Small intestine (tissue), 7 donors: Measurements from ENCODE around the gene MISP. TPM values are rescaled to one million over a fixed set of nuclear protein-coding genes. Genes with fewer than 3 reads are reported as not detected.

Source experiments
- DNase-seq, 2 donors: peaks; one replicate each; pipeline versions ENCODE4 v3.0.0 to v3.0.0-alpha.2; 2013
- FAIRE-seq: peaks from 2 replicates; lab custom pipeline; 2012; peaks lifted over from hg19 to GRCh38; lab: Jason Lieb, UNC
- H3K27ac ChIP-seq, 3 donors: one replicate each; pipeline ENCODE4 v1.5.1; 2013; ENCODE audit warnings: low read length in 2 of 3, mild to moderate bottlenecking in 2 of 3, control low read depth in 1 of 3, inconsistent platforms in 1 of 3, low read depth in 1 of 3, moderate library complexity in 1 of 3
- H3K27me3 ChIP-seq, 3 donors: one replicate each; pipeline ENCODE4 v1.6.1; 2013; ENCODE audit warnings: low read length in 3 of 3, inconsistent platforms in 1 of 3; ENCODE audit not compliant: control insufficient read depth in 3 of 3, insufficient read depth in 3 of 3
- H3K36me3 ChIP-seq, 3 donors: one replicate each; pipeline ENCODE4 v1.6.1; 2013; ENCODE audit warnings: low read length in 3 of 3, inconsistent platforms in 1 of 3, low read depth in 1 of 3, mild to moderate bottlenecking in 1 of 3, moderate library complexity in 1 of 3; ENCODE audit not compliant: control insufficient read depth in 3 of 3, insufficient read depth in 2 of 3
- H3K4me1 ChIP-seq, 3 donors: one replicate each; pipeline ENCODE4 v1.6.1; 2013; ENCODE audit warnings: low read length in 2 of 3, inconsistent platforms in 1 of 3, low read depth in 1 of 3, mild to moderate bottlenecking in 1 of 3, moderate library complexity in 1 of 3; ENCODE audit not compliant: control insufficient read depth in 3 of 3, insufficient read depth in 2 of 3
- H3K4me3 ChIP-seq, 3 donors: one replicate each; pipeline ENCODE4 v1.5.1; 2013; ENCODE audit warnings: low read length in 3 of 3, control low read depth in 1 of 3, inconsistent platforms in 1 of 3, low read depth in 1 of 3, mild to moderate bottlenecking in 1 of 3, moderate library complexity in 1 of 3
- H3K9me3 ChIP-seq, 2 donors: one replicate each; pipeline ENCODE4 v1.6.1; 2013; ENCODE audit warnings: low read depth in 1 of 2, low read length in 1 of 2; ENCODE audit not compliant: control insufficient read depth in 2 of 2, insufficient read depth in 1 of 2
- WGBS, 3 donors: extraction: QIAGEN DNeasy Blood & Tissue Kit; methylation state at CpG; one replicate each; pipeline ENCODE4 v1.1.7; 2013; 5-methylcytosine and 5-hydroxymethylcytosine counted together
- polyA plus RNA-seq, 4 donors: library from polyadenylated mRNA; stranded (reverse) in 3 of 4; unstranded in 1 of 4; fragments of 200-250 nt in 3 of 4; fragments of 120-200 nt in 1 of 4; gene quantifications; one replicate each; pipeline versions ENCODE4 v1.2.1 to v1.2.3, GENCODE V29; 2013
- donor health status: healthy with polysubstance abuse.
- donor health status: control.
- donor health status: control.
- donor health status: Bipolar disorder and iron deficiency.
- donor health status: healthy.

MISP gene
- polyA plus RNA-seq, 4 donors: 189 to 644 (median 383) TPM

- DNase-seq (peak; percentile 34 to 48), FAIRE-seq (no peak)
- Histone ChIP-seq H3K36me3 (peaks cover 0 to 61% (median 23%) of the 10 kb centered on the region in 3 donors), H3K27me3 (no peaks in the 10 kb centered on the region), H3K4me3 (no peak overlapping the region), H3K4me1 (no peaks in the 10 kb centered on the region), H3K9me3 (peaks cover 0 to 4% of the 10 kb centered on the region in 2 donors), H3K27ac (no peak overlapping the region)
- WGBS, 3 donors: 56 to 81% (median 72%) methylated on average over 7 of the region's 7 CpGs
Measured at GRCh38 chr19:765179-765738, 14.3 kb downstream of the MISP start.

GRCh38 chr19:768424-768823 lies 17.5 kb downstream of the MISP start:
- H3K4me3 ChIP-seq: no peak overlapping the region
- 61 to 84% (median 74%) methylated on average over 14 of the region's 14 CpGs for WGBS, 3 donors
- peaks cover 0 to 31% (median 12%) of the 10 kb centered on the region in 3 donors for H3K36me3 ChIP-seq
- no peak overlapping the region for H3K27ac ChIP-seq
- FAIRE-seq (no peak), DNase-seq (no peak)
- no peaks in the 10 kb centered on the region for H3K4me1 ChIP-seq
- H3K27me3 ChIP-seq: no peaks in the 10 kb centered on the region
- H3K9me3 ChIP-seq: no peaks in the 10 kb centered on the region

- WGBS, 3 donors: 60 to 79% (median 69%) methylated on average over 5 to 6 of the region's 6 CpGs
- Histone ChIP-seq H3K4me3 (no peak overlapping the region), H3K4me1 (no peaks in the 10 kb centered on the region), H3K9me3 (no peaks in the 10 kb centered on the region), H3K36me3 (peaks cover 0 to 19% (median 2%) of the 10 kb centered on the region in 3 donors), H3K27me3 (no peaks in the 10 kb centered on the region), H3K27ac (no peak overlapping the region)
- FAIRE-seq: no peak
- DNase-seq: no peak
Measured at GRCh38 chr19:769616-770015, 18.7 kb downstream of the MISP start.

- H3K9me3 ChIP-seq: no peaks in the 10 kb centered on the region
- DNase-seq: no peak
- H3K4me3 ChIP-seq: no peak overlapping the region
- no peak overlapping the region for H3K27ac ChIP-seq
- FAIRE-seq: no peak
- no peaks in the 10 kb centered on the region for H3K27me3 ChIP-seq
- peaks cover 0 to 4% (median 0%) of the 10 kb centered on the region in 3 donors for H3K36me3 ChIP-seq
- no peaks in the 10 kb centered on the region for H3K4me1 ChIP-seq
- WGBS, 3 donors: 5 to 16% (median 8%) methylated on average over 6 of the region's 6 CpGs
Measured at GRCh38 chr19:771332-771785, 20.4 kb downstream of the MISP start.

GRCh38 chr19:772063-772462 lies 21.2 kb downstream of the MISP start:
- no peak overlapping the region for H3K4me3 ChIP-seq
- FAIRE-seq (no peak), DNase-seq (no peak)
- H3K9me3 ChIP-seq: no peaks in the 10 kb centered on the region
- peaks cover 0 to 2% (median 0%) of the 10 kb centered on the region in 3 donors for H3K36me3 ChIP-seq
- H3K4me1 ChIP-seq: no peaks in the 10 kb centered on the region
- no peak overlapping the region for H3K27ac ChIP-seq
- 71 to 85% (median 83%) methylated on average over 5 of the region's 5 CpGs for whole genome bisulfite sequencing, 3 donors
- no peaks in the 10 kb centered on the region for H3K27me3 ChIP-seq

- Histone ChIP-seq H3K27ac (no peak overlapping the region), H3K9me3 (no peaks in the 10 kb centered on the region), H3K4me3 (no peak overlapping the region), H3K4me1 (no peaks in the 10 kb centered on the region), H3K36me3 (peaks cover 0 to 2% (median 0%) of the 10 kb centered on the region in 3 donors), H3K27me3 (no peaks in the 10 kb centered on the region)
- no peak for DNase-seq
- 76 to 84% (median 80%) methylated on average over 18 of the region's 18 CpGs for WGBS, 3 donors
- FAIRE-seq: no peak
Measured at GRCh38 chr19:772730-773436, 22.0 kb downstream of the MISP start.

GRCh38 chr19:776549-776948 lies 25.6 kb downstream of the MISP start:
- no peak for FAIRE-seq
- 84 to 88% (median 87%) methylated on average over 18 of the region's 18 CpGs for WGBS, 3 donors
- H3K27ac ChIP-seq: no peak overlapping the region
- no peaks in the 10 kb centered on the region for H3K27me3 ChIP-seq
- H3K36me3 ChIP-seq: no peaks in the 10 kb centered on the region
- peaks cover 0 to 14% (median 0%) of the 10 kb centered on the region in 3 donors for H3K4me1 ChIP-seq
- no peaks in the 10 kb centered on the region for H3K9me3 ChIP-seq
- no peak for DNase-seq
- no peak overlapping the region for H3K4me3 ChIP-seq

- H3K27ac ChIP-seq: peak overlapping the region in 1 of 3 donors; percentile 6
- no peaks in the 10 kb centered on the region for H3K36me3 ChIP-seq
- H3K9me3 ChIP-seq: no peaks in the 10 kb centered on the region
- no peaks in the 10 kb centered on the region for H3K27me3 ChIP-seq
- DNase-seq (peak in 1 of 2 donors; percentile 59), FAIRE-seq (no peak)
- peaks cover 0 to 28% (median 0%) of the 10 kb centered on the region in 3 donors for H3K4me1 ChIP-seq
- H3K4me3 ChIP-seq: no peak overlapping the region
- WGBS, 3 donors: 56 to 67% (median 65%) methylated on average over 36 of the region's 36 CpGs
Measured at GRCh38 chr19:778910-779653, 28.2 kb downstream of the MISP start.
